SKM-1 (cell line): ENCODE data around the gene SLC22A4.

ENCODE experiments used
- DNase-seq: peaks from one replicate; lab custom pipeline; 2025; ENCODE audit not compliant: unreplicated experiment; lab: John Stamatoyannopoulos, UW

The SLC22A4 gene

DNA sequence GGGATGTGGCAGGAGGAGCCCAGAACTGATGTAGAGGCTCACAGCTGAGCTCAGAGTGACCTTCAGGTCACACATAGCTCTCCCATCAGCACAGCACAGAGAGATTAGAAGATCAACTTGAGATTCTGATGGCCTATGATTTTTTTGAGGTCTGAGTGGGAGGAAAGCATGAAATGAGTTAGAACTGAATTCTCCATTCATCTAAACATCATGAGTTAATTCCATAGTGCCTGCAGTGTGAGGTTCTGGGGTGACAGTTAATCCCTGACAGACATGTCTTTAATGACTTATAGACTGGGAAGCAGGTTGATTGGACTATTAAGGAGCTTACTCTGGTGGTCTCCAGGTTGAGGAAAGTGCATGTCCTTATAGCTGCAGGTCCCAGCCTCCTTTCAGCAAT, 97.7 kb downstream of the SLC22A4 start:
- DNase-seq = no peak

DNA sequence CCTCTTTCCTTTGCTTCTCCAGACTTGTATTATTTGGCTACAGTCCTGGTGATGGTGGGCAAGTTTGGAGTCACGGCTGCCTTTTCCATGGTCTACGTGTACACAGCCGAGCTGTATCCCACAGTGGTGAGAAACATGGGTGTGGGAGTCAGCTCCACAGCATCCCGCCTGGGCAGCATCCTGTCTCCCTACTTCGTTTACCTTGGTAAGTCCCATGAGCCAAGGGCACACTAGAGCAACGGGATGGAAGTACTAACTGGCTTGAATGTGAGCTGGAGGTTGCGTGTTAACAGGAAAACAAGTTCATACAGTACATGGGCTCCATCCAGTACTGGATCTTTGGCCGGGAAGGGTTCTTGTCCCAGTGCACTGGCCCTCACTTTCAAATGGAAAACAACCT, 98.2 kb downstream of the SLC22A4 start:
- no peak for DNase-seq

DNA sequence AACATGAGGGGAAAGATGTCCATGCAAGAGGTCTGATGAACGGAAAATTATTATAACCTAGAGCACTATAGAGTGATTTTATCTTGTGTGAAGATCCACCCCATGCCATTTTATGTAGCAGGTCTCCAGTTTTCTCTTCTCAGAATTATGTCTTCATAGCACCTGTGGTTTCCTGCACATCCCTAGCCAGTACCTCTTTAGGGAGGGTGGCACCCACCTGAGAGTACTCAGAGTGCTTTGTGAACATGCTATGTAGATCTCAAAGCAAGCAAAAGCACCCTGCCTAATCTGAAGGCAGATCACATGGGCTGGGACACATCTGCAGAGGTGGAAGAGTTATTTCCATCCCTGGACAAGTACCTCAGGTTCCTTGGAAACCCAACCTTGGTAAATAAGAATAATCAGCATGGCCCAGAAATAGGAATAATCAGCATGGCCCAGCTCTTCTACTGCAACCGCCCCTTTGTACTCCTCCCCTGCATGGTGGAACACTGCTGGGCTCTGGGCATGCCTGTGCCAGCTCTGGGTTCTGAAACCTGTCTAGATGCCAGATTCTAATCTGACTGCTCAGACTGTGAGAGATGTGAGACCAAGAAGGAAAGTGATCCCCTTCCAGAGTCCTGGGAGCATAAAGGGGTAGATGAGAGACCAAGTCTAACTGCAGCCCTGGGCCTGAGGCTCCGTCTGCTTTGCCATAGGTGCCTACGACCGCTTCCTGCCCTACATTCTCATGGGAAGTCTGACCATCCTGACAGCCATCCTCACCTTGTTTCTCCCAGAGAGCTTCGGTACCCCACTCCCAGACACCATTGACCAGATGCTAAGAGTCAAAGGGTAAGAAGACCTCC, 99.0 kb downstream of the SLC22A4 start:
- no peak for DNase-seq
